ENCODE results near the gene HSP90AB1.
"Not testable (repeated sequence)": the region's sequence is repeated elsewhere in the genome, so short reads cannot be mapped to it uniquely, and the experiment has no call there.

Gene HSP90AB1

GRCh38 chr6:44222486-44223318 lies 24.2 kb upstream of the HSP90AB1 start:
- no peak for DNase-seq

DNA sequence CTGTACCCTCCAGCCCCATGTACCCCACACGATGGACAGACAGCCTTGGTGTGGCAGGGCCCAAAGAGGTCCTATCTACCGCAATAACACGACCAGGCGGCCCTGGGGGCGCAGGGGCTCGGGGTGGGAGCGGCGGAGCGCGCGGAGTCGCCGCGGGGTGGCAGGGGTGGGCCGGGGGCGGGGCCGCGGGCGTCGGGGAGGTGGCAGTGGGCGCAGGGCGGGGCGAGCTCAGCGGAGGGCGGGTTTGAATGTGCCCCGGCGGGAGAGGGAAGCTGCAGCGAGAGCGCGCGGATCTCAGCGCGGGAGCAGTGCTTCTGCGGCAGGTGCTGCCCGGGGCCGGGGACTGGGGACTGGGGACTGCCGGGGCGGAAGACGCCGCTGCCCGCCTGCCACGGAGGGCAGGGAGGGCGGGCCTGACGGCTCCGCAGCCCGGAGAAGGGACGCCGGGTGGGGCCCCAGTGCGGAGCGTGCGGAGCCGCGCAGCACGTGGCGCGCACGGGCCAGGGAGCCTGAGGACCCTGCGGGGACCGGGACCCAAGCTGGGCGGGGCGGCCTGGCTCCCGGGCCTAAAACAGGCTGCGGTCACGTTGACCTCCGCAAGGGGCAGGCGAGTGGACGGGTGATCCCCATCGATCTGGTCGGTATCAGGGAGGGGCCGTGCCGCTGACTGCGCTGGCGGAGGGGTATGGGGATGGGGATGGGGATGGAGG lies 23.4 kb upstream of the HSP90AB1 start, which contains the start of gene SLC29A1:
TSS of gene SLC29A1 (plus strand) at position 277 of the 710 bp plus-strand sequence. CDS start 3,719 bp downstream, outside the sequence.
- peak; percentile 48 for DNase-seq

- no peak for DNase-seq
Measured at GRCh38 chr6:44224029-44224964, 22.6 kb upstream of the HSP90AB1 start.

DNA sequence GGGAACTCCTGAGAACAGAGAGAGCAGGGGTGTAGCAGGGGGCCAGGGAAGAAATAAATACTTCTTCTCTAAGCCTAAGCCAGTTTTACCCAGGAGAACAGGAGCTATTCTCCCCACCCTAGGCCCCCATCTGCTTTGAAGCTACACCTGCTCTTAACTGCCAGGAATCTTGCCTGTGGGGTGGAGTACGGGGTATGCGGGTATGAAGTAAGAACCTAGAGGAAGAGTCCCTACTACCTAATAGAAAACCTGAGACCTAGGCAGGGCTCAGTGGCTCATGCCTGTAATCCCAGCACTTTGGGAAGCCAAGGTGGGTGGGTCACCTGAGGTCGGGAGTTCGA lies 22.0 kb upstream of the HSP90AB1 start:
- no peak for DNase-seq

- DNase-seq = no peak
Measured at GRCh38 chr6:44225579-44226325, 21.1 kb upstream of the HSP90AB1 start.

GRCh38 chr6:44226368-44227147 lies 20.3 kb upstream of the HSP90AB1 start:
- no peak for DNase-seq

- DNase-seq = no peak
Measured at GRCh38 chr6:44227148-44227793, 19.6 kb upstream of the HSP90AB1 start.

DNA sequence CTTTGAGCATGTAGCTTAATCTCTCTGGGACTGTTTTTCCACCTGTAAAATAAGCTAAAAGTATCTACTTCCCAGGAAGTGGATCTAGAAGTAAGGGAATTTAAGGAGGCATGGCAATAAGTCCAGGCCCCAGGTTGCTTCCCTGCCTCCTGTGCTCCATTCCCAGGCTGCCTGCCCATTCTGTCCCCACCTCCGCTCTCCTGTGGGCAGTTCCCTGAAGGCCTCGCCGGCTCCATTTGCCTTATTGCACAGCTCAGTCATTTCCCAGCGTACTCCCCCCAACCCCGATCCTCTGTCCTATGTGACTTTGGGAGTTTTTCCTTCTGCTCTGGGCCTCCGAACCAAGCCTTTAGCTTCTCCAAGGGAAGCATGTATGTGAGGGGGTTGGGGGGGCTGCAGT lies 18.9 kb upstream of the HSP90AB1 start:
- no peak for DNase-seq

- DNase-seq = no peak
Measured at GRCh38 chr6:44228433-44228832, 18.5 kb upstream of the HSP90AB1 start.

DNA sequence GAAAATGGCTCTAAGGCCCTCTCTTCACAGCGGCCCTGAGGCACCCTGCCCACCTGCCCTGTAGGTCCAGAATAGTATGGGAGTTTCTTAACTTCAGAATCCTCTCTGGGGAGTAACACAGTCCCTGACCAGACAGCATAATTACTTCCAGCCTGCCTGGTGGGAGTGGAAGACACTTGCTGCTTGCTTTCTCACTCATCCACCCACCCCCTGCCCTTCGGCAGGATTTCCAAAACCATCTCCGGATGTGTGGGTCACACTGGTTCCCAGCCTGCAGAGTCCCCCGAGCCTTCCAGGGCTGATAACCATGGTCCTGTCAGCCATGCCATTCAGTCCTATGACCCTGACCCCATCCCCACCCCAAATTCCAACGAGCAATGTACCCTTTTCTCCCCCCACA lies 18.1 kb upstream of the HSP90AB1 start:
- no peak for DNase-seq

GRCh38 chr6:44229376-44230033 lies 17.4 kb upstream of the HSP90AB1 start:
- no peak for DNase-seq

DNA sequence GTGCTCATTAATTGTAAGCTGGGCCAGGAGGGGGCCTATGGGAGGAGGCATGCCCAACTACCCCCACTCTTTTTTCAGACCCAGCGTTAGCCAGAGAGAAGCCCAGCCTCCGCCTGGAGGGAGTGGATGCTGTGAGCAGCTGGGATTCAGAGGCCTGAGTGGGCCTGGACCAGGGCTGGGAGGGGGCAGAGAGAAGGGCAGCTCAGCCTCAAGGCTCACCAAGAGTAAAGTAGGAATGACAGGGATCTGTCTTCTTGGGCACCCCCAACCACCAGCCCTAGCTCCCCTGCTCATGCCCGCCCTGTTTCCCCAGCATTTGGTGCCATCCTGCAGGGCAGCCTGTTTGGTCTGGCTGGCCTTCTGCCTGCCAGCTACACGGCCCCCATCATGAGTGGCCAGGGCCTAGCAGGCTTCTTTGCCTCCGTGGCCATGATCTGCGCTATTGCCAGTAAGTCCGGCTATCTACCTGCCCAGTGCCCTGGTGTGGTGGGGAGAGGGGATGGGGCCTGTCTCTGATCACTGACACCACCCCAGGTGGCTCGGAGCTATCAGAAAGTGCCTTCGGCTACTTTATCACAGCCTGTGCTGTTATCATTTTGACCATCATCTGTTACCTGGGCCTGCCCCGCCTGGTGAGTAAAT lies 16.7 kb upstream of the HSP90AB1 start:
- DNase-seq = no peak

DNA sequence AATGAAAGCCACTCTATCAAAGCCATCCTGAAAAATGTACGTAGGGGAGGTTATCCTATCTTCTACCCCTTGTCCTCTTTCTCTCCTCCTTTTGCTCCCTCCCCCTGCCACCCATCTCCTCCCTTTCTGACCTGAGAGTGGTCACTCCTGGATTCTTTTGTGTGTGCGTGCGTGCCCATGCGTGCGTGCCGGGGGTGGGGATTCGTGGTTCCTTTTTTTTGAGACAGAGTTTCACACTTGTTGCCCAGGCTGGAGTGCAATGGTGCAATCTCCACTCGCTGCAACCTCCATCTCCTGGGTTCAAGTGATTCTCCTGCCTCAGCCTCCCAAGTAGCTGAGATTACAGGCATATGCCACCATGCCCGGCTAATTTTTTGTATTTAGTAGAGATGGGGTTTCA lies 15.5 kb upstream of the HSP90AB1 start:
- DNase-seq = not testable (repeated sequence)

DNA sequence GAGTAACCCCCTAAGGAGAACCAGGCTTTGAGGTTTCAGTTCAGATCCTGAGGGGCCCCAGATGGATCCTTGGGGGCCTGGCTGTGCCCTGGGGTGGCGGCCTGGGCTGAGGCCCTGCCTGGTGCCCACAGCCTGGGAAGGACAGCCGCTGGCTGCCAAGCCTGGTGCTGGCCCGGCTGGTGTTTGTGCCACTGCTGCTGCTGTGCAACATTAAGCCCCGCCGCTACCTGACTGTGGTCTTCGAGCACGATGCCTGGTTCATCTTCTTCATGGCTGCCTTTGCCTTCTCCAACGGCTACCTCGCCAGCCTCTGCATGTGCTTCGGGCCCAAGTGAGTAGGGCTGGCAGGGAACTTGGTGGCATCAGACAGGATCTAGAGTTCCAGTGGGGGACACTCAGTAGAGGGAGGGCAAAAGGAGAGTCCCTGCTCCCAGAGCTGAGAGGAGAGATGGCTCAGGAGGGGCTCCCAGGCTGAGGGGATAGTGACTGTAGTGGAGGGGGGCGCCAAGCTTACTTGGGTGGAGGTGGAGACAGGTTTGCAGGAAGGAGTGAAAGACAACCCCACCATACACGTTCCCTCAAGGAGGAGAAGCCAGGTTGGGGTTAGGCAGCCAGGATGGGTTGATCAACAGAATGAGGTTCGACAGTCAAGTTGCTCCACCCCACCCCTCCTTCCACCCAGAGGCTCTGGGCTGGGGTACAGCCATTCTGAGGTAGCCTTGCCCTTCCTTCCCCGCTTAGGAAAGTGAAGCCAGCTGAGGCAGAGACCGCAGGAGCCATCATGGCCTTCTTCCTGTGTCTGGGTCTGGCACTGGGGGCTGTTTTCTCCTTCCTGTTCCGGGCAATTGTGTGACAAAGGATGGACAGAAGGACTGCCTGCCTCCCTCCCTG lies 14.0 kb upstream of the HSP90AB1 start:
- DNase-seq = no peak

- DNase-seq = no peak
Measured at GRCh38 chr6:44233567-44234100, 13.3 kb upstream of the HSP90AB1 start.

DNA sequence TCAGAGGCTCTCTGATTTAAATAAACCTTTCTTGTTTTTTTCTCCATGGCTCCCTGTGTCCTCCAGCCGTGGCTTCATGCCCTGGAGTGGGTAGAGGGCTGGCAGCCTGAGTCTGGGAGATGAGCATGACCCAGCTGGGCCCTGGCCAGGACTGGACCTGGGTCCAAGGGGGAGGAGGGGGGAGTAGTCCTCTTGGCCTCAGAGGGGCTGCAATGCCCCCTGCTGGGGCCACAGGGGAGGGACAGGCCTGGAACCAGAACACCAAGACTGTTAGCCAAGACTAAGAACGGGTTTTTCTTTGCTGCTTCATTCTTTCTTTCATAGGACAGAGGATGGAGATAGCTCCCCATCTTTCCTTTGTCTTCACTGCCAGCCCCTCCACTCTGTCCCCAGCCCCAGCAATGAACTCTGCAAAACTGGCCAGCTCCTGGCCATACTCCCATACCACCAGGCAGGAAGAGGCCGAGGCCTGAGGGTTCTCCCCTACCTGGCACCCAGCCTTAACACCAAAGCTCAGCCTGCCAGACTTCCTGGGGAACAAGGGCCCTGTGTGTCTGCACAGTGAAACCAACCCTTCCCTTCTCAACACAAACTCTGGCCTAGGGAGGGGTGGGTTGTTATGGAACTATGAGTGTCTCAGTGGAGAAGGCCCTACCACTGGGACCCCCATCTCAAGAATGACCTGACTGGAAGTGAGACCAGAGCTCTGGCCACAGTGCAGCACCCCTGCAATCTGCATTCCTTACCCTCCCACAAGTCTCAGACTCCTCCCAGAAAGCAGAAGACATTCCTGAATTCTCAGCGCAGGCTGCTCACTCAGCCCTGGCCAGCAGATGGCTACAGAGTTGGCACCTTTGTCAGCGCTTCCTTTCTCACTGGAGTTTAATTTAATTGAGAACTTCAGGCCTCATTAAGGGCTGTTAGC lies 12.5 kb upstream of the HSP90AB1 start:
- DNase-seq = peak; percentile 46

DNA sequence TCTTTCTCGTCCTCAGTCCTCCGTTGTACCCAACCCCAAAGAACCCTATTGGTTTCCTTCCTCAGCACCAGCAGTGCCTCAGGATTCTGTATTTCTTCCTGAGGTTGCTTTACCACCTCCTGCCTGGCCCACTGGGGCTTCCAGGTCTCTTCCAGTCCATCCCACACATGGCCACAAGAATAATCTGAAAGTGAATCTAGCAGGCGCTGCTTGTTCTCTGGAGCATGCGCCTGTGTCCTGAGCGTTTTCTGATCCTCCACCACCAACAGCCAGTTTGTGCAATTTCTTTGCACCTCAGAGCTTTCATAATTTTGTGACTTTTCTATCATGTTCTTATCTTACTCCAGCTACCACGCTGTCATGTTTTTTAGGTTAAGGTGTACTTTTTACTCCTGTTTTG lies 11.6 kb upstream of the HSP90AB1 start:
- DNase-seq = no peak

Data from T1000 (cell line).